ENCODE results near the gene CEMP1.
"Not testable (repeated sequence)": the region's sequence is repeated elsewhere in the genome, so short reads cannot be mapped to it uniquely, and the experiment has no call there.

CEMP1 gene

GRCh38 chr16:2535625-2536013, 4.4 kb upstream of the CEMP1 start:
- no peak for DNase-seq

GRCh38 chr16:2534335-2534734, 3.1 kb upstream of the CEMP1 start:
- DNase-seq: not testable (repeated sequence)

GRCh38 chr16:2533912-2534311, 2.7 kb upstream of the CEMP1 start:
- no peak for DNase-seq

- not testable (repeated sequence) for DNase-seq
Observed at GRCh38 chr16:2533142-2533755, 2.0 kb upstream of the CEMP1 start.

- DNase-seq: peak; percentile 82
Observed at GRCh38 chr16:2532494-2533141, 1.4 kb upstream of the CEMP1 start.

GRCh38 chr16:2531696-2532493, 687 bp upstream of the CEMP1 start:
- peak; percentile 99 for DNase-seq

GRCh38 chr16:2530629-2531318, 434 bp downstream of the CEMP1 start:
- no peak for DNase-seq

GRCh38 chr16:2529961-2530628, 1.1 kb downstream of the CEMP1 start:
- no peak for DNase-seq

GRCh38 chr16:2529061-2529931, 1.9 kb downstream of the CEMP1 start:
- no peak for DNase-seq

- DNase-seq: no peak
Observed at GRCh38 chr16:2528161-2529060, 2.8 kb downstream of the CEMP1 start.

- no peak for DNase-seq
Observed at GRCh38 chr16:2527784-2528100, 3.5 kb downstream of the CEMP1 start.

- no peak for DNase-seq
Observed at GRCh38 chr16:2527071-2527783, 4.0 kb downstream of the CEMP1 start.

GRCh38 chr16:2526135-2526534, 5.1 kb downstream of the CEMP1 start:
- no peak for DNase-seq

GRCh38 chr16:2524339-2524938, 6.8 kb downstream of the CEMP1 start:
- no peak for DNase-seq

GRCh38 chr16:2523801-2524231, 7.4 kb downstream of the CEMP1 start:
- no peak for DNase-seq

GRCh38 chr16:2520784-2521531, 10.2 kb downstream of the CEMP1 start:
- DNase-seq: peak; percentile 61

GRCh38 chr16:2520097-2520783, 11.0 kb downstream of the CEMP1 start, which contains the start of gene AMDHD2:
TSS of gene AMDHD2 (plus strand) at chr16:2520371. CDS start at chr16:2520459, 88 bp downstream.
- DNase-seq: peak; percentile 91

GRCh38 chr16:2519711-2520080, 11.5 kb downstream of the CEMP1 start:
- DNase-seq: no peak
